ENCODE results near the gene RBM7. TPM values are rescaled to one million over a fixed set of nuclear protein-coding genes. Genes with fewer than 3 reads are reported as not detected.

RBM7 gene, protein sequence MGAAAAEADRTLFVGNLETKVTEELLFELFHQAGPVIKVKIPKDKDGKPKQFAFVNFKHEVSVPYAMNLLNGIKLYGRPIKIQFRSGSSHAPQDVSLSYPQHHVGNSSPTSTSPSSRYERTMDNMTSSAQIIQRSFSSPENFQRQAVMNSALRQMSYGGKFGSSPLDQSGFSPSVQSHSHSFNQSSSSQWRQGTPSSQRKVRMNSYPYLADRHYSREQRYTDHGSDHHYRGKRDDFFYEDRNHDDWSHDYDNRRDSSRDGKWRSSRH
- polyA plus RNA-seq (2012; ENCODE audit: insufficient read depth, insufficient read length) = 44.1 TPM

DNA sequence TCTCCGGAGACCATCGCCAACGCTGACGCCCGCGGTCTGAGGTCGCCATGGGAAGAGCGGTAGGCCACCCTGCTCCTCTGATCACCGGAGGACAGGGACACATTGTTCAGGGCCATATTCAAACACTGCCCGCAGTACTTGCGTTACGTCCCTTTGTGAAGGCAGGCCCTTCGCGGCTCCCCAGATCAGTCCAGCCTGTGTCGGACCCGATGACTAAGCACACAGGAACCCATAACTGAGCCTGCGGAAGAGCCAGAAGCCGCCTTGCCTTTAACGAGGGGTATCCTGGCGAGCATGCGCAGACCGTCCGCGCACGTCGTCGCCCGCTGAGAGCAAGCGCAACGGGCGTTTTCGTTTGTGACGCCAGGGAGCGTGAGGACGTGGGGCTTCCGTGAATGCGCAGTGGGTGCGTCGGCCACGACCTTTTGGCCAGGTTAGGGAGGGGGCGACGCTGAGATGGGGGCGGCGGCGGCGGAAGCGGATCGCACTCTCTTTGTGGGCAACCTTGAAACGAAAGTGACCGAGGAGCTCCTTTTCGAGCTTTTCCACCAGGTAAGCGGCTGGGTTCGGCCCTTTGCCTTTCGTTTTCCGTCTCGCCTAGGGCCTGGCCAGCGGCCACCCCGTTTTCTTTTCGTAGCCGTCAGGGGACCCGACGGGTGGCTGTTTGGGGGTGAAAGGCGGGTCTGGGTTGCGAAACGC is at the start of gene RBM7, which contains the start of gene C11orf71:
Gene RBM7 (plus strand): TSS at position 451 of the 699 bp plus-strand sequence. CDS start 6 bp downstream, at position 457.
Gene C11orf71 (minus strand): TSS at position 296 of the 699 bp plus-strand sequence. CDS start 180 bp downstream, at position 116.
- peak within 1 kb of the TSS; percentile 84 for H3K4me3 ChIP-seq (ENCODE audit: low read length)
- DNase-seq (ENCODE audit: low read depth, low spot score) = peak; percentile 97

DNA sequence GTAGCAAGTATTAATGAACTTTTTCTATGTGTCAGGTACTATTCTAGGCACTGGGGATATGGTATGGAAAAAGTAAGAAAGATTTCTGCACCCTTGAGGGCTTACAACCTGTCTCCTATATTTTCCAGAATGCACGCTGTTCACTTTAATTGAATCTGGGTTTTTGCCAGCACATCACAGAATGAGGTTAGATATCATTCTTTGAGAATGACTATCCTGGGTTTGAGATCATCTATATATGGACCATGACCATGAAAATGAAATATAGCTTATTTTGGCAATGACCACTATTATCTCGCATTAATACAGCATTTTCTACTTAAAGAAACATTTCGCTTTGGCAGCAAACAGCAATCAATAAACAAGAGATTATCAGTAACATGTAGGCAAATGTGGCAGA is 47.0 kb upstream of the RBM7 start:
- DNase-seq (ENCODE audit: low read depth, low spot score) = no peak

DNA sequence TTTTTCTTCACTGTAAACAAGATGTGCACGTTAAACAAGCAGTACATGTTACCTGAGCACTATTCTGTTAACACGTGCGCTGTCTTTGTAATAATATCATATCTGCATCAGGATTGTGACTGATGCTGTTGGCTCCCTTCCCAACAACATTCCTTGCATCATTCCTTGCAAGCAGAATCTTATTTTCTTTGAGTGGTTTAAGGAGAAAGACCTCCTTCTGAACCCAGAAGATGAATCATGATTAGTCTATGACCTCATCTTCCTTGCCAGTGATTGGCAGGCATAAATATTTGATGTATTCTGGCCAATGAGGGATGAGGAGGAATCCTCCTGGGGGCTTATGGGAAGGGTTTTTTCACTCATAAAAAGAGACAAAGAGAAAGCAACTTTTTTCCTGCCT is 46.4 kb upstream of the RBM7 start:
- H3K4me3 ChIP-seq (ENCODE audit: low read length) = no peak overlapping the region
- no peak for DNase-seq (ENCODE audit: low read depth, low spot score)

More for the DNA sequence above, 47.0 kb upstream of the RBM7 start:
- no peak overlapping the region for H3K4me3 ChIP-seq (ENCODE audit: low read length)

DNA sequence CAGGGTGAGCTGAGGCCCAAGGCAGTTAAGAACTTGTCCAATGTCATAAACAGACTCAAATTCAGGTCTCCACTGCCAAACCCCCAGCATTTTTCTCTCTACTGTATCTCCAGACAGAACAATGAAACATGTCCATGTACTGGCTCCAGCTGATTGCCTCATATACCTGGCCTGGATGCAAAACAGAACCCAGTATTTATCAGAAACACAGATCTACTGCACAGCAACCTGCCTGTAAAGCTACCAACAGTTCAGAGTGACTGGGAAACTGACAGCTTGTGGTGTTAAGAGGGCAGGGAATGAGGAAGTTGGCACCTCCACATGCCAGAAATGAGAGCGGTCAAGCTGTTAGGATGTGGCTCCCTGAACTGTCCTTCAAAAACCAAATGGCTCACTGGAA is 41.8 kb upstream of the RBM7 start:
- DNase-seq (ENCODE audit: low read depth, low spot score) = no peak
- H3K4me3 ChIP-seq (ENCODE audit: low read length) = no peak overlapping the region

DNA sequence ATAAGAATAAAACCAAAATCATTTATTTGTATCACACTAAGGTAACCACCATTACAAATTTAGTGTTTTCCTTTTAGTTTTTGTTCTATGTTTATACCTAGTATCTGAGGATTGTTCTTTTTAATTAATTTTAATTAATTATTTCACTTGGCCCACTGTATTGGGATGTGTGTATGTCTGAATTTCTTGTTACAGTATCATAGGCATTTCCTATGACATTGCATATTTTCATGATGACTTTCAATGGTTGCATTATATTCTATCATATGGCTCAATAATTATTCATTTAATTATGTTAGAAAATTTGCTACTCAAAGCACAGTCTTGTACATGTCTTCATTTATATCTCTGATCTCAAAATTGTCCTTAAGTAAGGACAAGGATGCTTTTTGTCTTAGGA is 41.1 kb upstream of the RBM7 start:
- H3K4me3 ChIP-seq (ENCODE audit: low read length) = no peak overlapping the region
- DNase-seq (ENCODE audit: low read depth, low spot score) = no peak

DNA sequence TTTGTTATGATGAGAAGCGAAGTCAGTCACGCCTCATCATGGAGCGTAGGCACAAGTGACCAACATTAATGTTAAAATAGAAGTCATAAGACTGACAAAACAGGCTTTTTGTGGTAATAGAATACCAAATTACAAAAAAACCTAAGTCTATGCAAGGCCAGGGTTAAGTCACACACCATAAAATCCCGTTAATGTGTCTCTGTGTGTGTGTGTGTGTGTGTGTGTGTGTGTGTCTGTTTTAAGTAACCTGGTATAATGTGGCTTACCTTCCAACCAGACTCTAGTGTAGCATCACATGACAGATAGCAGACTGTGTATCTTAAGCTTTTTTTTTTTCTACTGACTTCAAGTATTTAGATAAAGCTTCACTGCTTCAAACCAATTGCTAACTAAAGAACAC is 38.1 kb upstream of the RBM7 start:
- DNase-seq (ENCODE audit: low read depth, low spot score) = no peak
- no peak overlapping the region for H3K4me3 ChIP-seq (ENCODE audit: low read length)

DNA sequence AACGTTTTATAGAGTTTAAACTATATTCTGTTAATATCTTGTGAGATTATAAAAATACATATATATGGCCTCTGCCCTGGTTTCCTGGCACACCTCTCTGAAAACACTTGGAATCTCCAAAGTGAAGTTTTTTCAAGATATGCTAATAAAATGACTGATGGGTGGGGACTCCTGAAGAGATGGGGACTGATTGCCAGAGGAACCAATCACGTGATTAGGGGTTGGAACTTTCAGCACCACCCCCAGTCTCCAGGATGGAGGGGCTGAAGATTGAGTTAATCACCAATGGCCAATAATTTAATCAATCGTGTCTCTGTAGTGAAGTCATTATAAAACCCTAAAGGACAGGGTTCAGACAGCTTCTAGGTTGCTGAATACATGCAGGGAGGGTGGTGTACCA is 37.5 kb upstream of the RBM7 start:
- DNase-seq (ENCODE audit: low read depth, low spot score) = no peak
- H3K4me3 ChIP-seq (ENCODE audit: low read length) = no peak overlapping the region

DNA sequence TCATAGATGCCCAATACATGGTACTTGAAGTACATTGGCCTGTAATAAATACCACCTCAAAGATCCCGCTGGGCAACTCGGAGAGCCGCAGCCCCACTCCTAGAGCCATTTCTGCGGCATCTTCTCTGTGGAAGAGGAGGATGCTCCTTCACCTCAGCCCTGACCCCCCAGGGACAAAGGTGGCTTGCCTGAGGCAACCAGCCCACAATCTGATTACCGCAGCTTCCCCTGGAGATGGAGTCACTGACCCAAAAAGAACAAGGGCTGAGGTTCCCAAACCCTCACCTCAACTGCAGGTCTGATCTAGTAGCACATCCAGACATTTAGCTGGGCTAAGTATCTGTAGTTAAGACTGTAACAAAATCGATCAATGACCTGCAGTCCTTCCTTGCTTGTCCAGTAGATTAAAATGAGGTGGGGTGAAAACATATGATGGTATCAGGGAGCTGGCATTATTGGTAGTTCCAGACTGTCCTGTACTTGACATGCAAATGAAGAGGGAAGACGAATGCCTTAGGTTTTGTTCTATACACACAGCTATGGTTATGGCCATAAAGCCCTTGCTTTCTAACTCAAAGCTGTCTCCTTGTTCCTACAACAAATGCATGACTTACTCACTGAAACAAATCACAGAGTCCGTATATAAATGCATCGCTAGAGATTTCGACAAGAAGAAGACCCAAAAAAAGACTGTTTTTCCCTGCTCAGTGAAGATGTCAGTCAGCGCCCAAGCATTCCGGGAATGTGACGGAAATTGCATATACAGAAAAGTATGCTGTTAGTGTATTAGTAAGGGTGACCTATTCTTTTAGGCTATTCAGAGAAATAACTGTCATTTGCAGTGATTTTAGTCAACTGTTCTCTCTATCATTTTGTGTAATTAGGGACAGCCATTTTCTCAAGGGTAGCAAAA is 33.9 kb upstream of the RBM7 start:
- DNase-seq (ENCODE audit: low read depth, low spot score) = no peak

DNA sequence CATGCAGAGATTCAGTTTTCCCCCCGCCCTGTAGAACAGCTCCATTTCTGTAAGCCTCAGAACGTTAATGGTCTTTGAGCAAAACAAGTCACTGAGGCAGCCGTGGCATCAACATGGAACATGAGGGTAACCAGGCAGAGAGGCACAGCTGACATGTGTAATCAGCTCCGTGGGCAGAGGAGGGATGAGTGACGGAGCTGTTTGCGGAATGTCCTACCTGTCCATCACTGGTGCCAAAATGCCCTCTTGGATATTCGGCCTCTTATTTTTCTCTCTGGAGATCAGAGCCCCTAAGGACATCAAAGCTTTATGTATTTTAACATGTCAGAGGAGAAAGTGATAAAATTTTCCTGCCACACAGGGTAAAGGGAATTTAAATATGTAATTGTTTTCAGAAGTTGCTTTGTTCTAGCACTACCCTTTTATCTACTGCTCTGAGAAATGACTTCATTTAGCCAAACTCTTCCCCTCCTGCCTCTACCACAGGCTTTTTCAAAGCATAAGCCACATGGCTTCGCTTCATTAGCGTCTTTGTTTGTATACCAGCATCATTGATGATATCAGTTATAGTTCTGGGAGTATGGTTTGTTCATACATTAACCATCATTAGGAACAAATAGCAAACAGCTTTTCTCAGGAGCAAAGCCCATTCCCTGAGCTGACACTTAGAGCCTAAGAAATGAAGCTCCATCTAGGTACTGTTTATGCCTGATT is 33.1 kb upstream of the RBM7 start:
- no peak for DNase-seq (ENCODE audit: low read depth, low spot score)
- H3K4me3 ChIP-seq (ENCODE audit: low read length) = no peak overlapping the region

More for the DNA sequence above, 33.9 kb upstream of the RBM7 start:
- H3K4me3 ChIP-seq (ENCODE audit: low read length) = no peak overlapping the region

DNA sequence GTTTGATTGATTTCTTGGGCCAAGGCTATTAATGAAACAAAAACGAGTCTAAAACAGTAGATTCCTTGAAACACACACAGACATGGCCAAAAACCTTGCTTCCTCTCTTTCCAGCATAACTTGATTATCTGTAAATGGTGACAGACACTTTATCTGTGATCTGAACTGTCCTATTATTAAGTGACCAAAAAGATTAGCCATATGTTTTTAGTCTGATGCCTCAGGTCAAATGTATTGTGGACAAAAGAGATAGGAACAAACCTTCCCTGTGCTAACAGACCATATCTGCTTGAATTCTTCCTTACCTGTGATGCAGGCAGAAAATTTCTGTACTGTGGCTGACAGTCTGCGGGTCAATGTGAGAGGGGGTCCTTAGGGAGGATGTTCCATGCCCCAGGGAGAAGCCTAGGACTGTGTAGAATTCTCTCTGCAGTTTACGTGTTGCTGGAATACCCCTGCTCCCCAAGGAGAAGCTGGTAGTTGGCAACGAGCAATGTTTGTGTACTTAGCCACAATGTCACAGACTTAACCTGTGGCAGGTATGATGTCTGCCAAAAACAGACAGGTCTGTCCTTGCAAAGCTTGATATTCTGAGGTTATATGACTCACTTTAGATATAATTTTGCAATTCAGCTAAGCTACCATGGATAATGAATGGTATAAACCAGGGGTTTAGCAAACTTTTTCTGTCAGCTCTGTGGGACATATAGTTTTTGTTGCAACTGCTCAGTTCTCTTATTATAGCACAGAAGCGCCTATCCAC is 31.4 kb upstream of the RBM7 start:
- no peak overlapping the region for H3K4me3 ChIP-seq (ENCODE audit: low read length)
- no peak for DNase-seq (ENCODE audit: low read depth, low spot score)

DNA sequence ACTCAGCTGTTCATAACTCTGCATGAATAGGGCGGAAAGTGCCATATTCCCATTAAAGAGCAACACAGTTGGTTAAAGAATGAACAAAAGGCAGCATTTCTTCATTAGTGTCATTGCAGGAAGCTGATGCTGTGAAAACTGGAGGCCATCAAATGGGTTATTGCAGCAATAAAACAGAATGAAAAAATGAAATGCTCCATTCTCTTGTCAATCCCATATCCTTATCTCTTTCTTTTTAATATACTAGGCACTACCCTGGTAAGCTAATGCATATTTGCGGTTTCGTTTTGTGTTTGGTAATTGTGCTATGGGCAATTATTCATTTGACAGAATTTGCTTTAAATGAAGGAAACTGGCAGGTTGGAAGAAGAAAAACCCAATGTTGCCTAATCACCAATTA is 25.4 kb upstream of the RBM7 start:
- DNase-seq (ENCODE audit: low read depth, low spot score) = no peak
- H3K4me3 ChIP-seq (ENCODE audit: low read length) = no peak overlapping the region

DNA sequence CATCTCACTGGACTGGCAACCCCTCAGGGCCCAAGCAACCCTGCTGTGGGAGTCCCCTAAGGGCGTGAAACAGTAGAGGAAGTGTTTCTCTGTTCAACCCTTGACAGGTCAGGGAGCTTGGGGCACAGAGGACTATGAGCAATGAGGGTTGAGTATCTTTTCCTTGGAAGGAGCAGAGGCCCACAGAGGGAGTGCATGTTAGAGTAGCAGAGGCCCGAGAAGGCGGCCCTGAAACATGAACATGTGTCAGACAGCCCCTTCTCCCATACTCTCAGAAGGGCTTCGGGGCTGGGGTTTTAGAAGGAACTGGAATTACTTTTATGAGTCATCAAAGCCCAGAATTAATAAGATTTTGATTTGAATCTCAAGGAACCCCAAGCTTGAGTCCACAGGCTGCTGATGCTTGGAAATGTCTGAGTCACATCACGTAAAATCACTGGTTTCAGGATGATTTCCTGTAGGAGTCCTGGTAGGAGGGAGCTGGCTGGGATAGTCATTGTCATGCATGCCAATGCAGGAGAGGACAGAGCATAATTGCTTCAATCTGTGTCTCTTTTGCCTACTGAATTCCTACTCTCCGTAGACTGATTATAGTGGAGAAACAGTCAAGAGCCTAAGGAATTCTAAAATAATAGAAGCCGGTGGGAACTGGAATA is 22.7 kb upstream of the RBM7 start:
- no peak overlapping the region for H3K4me3 ChIP-seq (ENCODE audit: low read length)
- DNase-seq (ENCODE audit: low read depth, low spot score) = no peak

DNA sequence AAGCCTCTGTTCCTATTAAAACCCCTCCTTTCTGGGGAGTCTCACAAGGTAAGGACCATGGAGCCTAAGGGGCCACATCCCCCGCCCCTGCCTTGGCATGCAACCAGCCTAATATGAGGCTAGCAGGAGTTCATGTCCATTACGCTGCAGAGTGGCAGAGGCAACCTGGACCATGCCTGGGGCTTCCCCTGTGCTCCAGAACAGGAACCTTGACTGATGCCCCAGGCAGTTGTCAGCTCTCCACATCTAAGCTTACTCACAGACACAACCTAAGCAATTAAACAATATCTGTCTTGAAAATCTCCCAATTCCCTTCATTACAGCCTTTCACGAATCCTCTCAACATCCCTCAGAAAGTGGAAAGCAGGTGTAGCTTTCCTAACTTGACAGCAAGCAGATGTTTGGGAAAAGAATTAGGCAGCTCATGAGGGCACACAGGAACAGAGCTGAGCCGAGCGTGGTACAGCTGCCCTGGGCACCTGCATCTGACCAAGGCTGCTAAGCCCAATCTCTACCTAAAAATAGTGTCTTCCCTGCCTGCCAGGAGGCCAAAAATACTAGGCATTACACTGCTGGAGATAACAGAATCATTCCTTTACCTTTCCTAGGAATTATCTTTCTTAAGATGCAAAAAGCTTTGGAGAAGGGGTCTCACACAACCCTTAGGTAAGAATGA is 20.9 kb upstream of the RBM7 start:
- DNase-seq (ENCODE audit: low read depth, low spot score) = no peak
- no peak overlapping the region for H3K4me3 ChIP-seq (ENCODE audit: low read length)

DNA sequence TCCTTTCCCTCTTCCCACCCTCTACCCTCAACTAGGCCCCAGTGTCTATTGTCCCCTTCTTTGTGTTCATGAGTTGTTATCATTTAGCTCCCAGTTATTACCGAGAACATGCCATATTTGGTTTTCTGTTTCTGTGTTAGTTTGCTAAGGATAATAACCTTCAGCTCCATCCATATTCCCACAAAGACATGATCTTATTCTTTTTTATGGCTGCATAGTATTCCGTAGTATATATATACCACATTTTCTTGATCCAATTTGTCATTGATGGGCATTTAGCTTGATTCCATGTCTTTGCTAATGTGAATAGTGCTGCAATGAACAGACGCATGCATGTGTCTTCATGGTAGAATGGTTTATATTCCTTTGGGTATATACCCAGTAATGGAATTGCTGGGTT is 18.0 kb upstream of the RBM7 start:
- DNase-seq (ENCODE audit: low read depth, low spot score) = no peak
- H3K4me3 ChIP-seq (ENCODE audit: low read length) = no peak overlapping the region

DNA sequence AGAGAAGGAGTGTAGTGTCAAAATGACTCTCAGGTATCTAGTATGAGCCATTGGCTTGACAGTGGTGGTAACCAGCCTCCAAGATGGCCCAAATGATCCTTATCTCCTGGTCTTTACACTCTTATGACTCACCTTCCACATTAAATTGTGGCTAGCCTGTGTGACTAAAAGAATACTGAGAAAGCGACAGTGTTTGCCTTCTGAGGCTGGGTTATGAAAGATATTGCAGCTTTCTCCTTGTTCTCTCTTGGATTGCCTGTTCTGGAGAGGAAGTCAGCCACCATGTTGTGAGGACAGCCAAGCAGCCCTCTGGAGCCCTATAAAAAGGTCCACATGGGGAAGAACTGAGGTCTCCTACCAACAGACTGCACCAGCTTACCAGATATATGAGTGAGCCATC is 16.0 kb upstream of the RBM7 start:
- H3K4me3 ChIP-seq (ENCODE audit: low read length) = no peak overlapping the region
- no peak for DNase-seq (ENCODE audit: low read depth, low spot score)

DNA sequence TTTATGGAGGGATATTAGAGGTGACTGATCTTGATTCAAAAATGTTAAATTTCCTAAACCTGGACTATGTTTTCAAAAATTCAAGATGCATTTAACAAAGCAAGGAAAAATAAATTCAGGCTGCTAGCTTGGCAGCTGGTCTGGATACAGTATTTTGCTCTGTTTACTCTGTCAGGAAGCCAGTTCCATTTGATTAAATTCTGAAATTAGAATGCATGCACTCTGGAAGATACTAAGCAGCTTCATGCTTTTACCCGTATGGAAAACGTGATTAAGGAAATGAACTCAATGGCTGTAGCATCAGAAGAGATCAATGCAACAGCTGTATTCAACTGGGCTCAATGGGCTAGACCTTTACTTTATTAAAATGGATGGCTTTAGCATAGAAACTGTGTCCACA is 14.3 kb upstream of the RBM7 start:
- DNase-seq (ENCODE audit: low read depth, low spot score) = no peak

DNA sequence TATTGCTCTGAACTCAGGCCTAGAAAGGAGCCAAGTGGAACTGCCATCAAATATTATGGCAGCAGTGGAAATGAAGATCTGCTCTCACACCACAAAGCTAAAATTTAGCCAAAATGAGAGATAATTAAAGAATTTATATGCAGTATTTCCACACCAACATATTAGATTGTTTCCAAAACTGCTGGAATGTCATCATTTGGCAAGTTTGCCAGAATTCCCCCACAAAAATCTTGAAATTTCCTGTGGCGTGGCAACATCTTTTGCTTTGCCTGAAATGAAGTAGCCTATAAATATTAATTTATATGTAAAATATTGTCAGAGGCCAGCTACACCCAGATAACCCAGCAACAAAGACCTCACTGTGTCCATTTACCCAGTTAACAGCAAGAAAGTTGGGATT is 13.9 kb upstream of the RBM7 start:
- no peak overlapping the region for H3K4me3 ChIP-seq (ENCODE audit: low read length)
- DNase-seq (ENCODE audit: low read depth, low spot score) = no peak

More for the DNA sequence above, 14.3 kb upstream of the RBM7 start:
- no peak overlapping the region for H3K4me3 ChIP-seq (ENCODE audit: low read length)
